Psoas muscle (tissue), 8 donors: ENCODE measurements around the gene F7. TPM values are rescaled to one million over a fixed set of nuclear protein-coding genes. Genes with fewer than 3 reads are reported as not detected.

Experiments
- ATAC-seq, 4 donors: fragments of 200-7000 bp; cut with Tn5 transposase; one replicate each; pipeline ENCODE4 v1.9.1; 2020; ENCODE audit warnings: moderate library complexity in 3 of 4, mild to moderate bottlenecking in 2 of 4
- DNase-seq, 2 donors: peaks; one replicate each; pipeline ENCODE4 v3.0.0-alpha.2; 2020
- H3K27ac ChIP-seq: fragments of 200-600 bp; one replicate; pipeline ENCODE4 v1.8.0; 2022
- H3K27me3 ChIP-seq, 3 donors: fragments of 200-600 bp in 1 of 3; one replicate each; pipeline versions ENCODE4 v1.6.1 to v1.8.0; 2013 to 2022; ENCODE audit warnings: low read length in 2 of 3, mild to moderate bottlenecking in 2 of 3, moderate library complexity in 1 of 3; ENCODE audit not compliant: insufficient read depth in 3 of 3
- H3K36me3 ChIP-seq, 2 donors: fragments of 200-600 bp in 1 of 2; one replicate each; pipeline versions ENCODE4 v1.6.1 to v1.8.0; 2013 to 2022; ENCODE audit warnings: low read depth in 1 of 2, mild to moderate bottlenecking in 1 of 2, moderate library complexity in 1 of 2; ENCODE audit not compliant: insufficient read depth in 1 of 2
- H3K4me1 ChIP-seq: fragments of 200-600 bp; one replicate; pipeline ENCODE4 v1.8.0; 2022
- H3K4me3 ChIP-seq: fragments of 200-600 bp; one replicate; pipeline ENCODE4 v1.8.0; 2022; ENCODE audit warnings: mild to moderate bottlenecking
- H3K9me3 ChIP-seq: fragments of 200-600 bp; one replicate; pipeline ENCODE4 v1.8.0; 2022
- WGBS, 3 donors: extraction: QIAGEN DNeasy Blood & Tissue Kit; methylation state at CpG; one replicate each; pipeline versions ENCODE4 v1.1.6 to v1.1.7; 2013; 5-methylcytosine and 5-hydroxymethylcytosine counted together
- intact Hi-C, 2 donors: fragments of 100-400 bp; cut with DNase I; formaldehyde crosslinking; loops; one replicate each; pipeline versions ENCODE4 v1.11.0 to v1.14.2; 2022
- polyA plus RNA-seq, 3 donors: library from polyadenylated mRNA; stranded (reverse); fragments of 200-250 nt; gene quantifications; one replicate each; pipeline ENCODE4 v1.2.3, GENCODE V29; 2013
- total RNA-seq, 4 donors: library from RNA; stranded (reverse); fragmentation: NEBNext Ultra II Directional in 2 of 4; extraction: Animal tissue kit (Norgen Biotek cat#: 25700) in 2 of 4; gene quantifications; one replicate each; pipeline versions ENCODE4 v1.2.1 to v1.2.4, GENCODE V29; 2021 to 2023
- TF ChIP-seq, protein P1 (sequence below): fragments of 200-600 bp; IDR thresholded peaks from one replicate; pipeline ENCODE4 v1.8.0; 2022; ENCODE audit warnings: antibody characterized with exemption
- donor health status: healthy with polysubstance abuse.
- donor health status: DM: no; HTN: no; CAD: no; lungs with moderate emphysema.
- donor health status: Bipolar disorder and iron deficiency.
- donor health status: healthy.
- donor health status: DM: yes; HTN: yes; CAD: no.
- donor health status: DM: no; HTN: no; CAD: no.
- donor health status: DM: no; HTN: no; CAD: no.
- donor health status: DM: yes; HTN: yes; CAD: no.

F7 gene
- total and polyA plus RNA-seq, 7 donors: 0.08 to 0.20 (median 0.10) TPM; not detected in 4

DNA sequence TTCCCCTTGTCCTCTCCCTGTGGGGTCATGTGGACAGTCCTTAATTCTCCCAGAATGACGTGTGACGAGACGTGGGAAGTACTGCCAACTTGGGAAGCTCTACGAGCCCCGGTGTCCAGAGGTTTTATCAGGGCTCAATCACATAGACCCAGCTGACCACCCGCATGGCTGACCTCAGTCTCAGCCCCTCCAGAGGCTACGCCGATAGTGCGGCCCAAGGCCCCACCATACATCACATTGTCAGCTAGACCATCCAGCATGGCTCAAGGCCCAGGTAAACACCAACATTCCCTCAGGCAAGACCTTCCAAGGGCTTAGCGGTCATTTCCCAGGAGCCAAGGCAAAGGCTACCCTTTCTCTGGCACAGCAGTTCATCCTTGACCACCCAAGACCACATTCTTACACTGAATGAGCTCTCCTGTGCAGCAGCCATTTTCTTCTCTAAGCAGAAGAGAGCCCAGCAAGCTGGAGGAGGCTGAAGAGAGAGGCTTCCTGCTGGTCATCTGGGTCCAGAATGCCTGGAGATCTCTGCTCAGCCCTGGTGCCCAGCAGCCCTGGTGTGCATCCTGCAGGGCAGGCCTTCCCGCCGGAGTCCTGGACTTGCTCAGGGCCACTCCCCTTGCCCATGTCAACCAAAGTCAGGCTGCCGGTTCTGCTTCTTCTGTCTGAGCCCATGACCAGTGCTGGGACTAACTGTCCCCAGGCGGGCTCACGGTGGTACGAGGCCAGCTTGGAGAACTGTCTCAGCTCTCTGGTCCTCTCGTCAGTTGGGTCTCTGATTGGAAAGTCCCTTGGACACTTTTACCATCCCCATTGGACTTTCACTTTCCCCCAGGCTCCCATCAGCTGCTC, 9.1 kb downstream of the F7 start:
- 69 to 83% (median 77%) methylated on average over 17 of the region's 17 CpGs for WGBS, 3 donors
- no peak for DNase-seq
- TF ChIP-seq, protein P1, sequence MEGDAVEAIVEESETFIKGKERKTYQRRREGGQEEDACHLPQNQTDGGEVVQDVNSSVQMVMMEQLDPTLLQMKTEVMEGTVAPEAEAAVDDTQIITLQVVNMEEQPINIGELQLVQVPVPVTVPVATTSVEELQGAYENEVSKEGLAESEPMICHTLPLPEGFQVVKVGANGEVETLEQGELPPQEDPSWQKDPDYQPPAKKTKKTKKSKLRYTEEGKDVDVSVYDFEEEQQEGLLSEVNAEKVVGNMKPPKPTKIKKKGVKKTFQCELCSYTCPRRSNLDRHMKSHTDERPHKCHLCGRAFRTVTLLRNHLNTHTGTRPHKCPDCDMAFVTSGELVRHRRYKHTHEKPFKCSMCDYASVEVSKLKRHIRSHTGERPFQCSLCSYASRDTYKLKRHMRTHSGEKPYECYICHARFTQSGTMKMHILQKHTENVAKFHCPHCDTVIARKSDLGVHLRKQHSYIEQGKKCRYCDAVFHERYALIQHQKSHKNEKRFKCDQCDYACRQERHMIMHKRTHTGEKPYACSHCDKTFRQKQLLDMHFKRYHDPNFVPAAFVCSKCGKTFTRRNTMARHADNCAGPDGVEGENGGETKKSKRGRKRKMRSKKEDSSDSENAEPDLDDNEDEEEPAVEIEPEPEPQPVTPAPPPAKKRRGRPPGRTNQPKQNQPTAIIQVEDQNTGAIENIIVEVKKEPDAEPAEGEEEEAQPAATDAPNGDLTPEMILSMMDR: no peak
- ATAC-seq: no peak
- Histone ChIP-seq H3K4me1 (no peaks in the 10 kb centered on the region), H3K36me3 (no peaks in the 10 kb centered on the region), H3K27me3 (peaks cover 0 to 58% (median 20%) of the 10 kb centered on the region in 3 donors), H3K9me3 (no peaks in the 10 kb centered on the region), H3K27ac (no peak overlapping the region), H3K4me3 (no peak overlapping the region)
- intact Hi-C loops: no loop called here

DNA sequence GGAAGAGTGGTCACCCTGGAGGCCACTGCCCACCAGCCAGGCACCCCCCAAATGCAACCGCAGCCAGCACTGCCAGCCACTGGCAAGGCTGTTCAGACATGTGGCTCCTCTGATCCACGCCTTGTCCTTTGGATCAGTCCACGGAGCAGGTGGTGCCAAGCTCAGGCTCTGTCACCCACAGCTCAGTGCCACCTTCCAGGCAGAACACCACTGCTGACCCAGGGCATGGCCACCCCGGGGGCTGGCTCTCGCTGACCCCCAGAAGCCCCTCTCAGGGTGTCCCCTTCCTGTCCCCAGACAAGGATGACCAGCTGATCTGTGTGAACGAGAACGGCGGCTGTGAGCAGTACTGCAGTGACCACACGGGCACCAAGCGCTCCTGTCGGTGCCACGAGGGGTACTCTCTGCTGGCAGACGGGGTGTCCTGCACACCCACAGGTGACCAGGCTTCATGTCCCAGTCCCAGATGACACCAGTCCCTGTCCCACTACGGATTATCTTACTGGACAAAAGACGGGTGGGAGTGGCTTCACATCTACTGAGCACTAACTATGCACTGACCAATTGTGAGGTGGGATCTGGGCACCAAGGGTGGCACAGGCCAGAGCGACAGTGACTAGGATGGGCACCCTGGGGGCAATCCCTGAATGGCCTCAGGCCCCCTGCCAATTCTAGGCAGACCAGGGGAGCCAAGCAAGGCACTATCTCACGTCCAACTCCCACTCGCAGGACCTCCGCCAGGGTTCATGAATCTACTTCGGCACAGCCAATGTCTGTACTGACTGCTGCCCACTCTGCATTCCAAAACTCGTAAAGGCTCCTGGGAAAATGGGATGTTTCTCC, 10.0 kb downstream of the F7 start:
- ATAC-seq: no peak
- intact Hi-C loops: no loop called here
- Histone ChIP-seq H3K27me3 (peaks cover 0 to 49% (median 12%) of the 10 kb centered on the region in 3 donors), H3K4me1 (no peaks in the 10 kb centered on the region), H3K9me3 (no peaks in the 10 kb centered on the region), H3K4me3 (no peak overlapping the region), H3K36me3 (no peaks in the 10 kb centered on the region), H3K27ac (no peak overlapping the region)
- TF ChIP-seq, protein P1: no peak
- no peak for DNase-seq
- WGBS, 3 donors: 52 to 66% (median 53%) methylated on average over 21 of the region's 21 CpGs

DNA sequence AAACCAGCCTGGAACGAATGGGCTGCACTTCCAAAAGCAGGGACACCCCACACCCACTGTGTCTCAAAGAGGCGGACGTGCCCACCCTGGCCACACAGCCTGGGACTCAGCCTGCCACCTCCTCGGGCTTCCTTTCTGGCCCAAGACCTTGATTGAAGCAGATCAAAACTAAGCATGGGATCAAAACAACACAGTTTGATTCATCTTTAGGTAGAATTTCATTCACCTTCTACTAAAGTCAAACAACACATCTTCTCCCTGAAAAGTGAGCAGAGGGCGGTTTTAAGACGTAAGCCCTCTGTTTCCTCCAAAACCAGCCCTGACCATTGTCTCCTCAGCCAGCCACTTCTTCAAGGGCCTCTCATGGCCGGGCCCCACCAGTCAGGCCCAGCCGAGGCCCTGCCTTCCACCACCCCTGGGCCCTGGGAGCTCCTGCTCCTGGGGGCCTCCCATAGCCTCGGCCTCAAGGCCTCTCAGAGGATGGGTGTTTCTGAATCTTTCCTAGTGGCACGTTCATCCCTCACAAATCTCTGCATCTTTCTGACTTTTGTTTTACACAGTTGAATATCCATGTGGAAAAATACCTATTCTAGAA, 10.7 kb downstream of the F7 start:
- 76 to 88% (median 77%) methylated on average over 10 of the region's 10 CpGs for WGBS, 3 donors
- Histone ChIP-seq H3K27ac (no peak overlapping the region), H3K4me3 (no peak overlapping the region), H3K4me1 (no peaks in the 10 kb centered on the region), H3K27me3 (peaks cover 0 to 48% (median 7%) of the 10 kb centered on the region in 3 donors), H3K9me3 (no peaks in the 10 kb centered on the region), H3K36me3 (no peaks in the 10 kb centered on the region)
- intact Hi-C loops: no loop called here
- no peak for ATAC-seq
- no peak for DNase-seq
- TF ChIP-seq, protein P1: no peak

DNA sequence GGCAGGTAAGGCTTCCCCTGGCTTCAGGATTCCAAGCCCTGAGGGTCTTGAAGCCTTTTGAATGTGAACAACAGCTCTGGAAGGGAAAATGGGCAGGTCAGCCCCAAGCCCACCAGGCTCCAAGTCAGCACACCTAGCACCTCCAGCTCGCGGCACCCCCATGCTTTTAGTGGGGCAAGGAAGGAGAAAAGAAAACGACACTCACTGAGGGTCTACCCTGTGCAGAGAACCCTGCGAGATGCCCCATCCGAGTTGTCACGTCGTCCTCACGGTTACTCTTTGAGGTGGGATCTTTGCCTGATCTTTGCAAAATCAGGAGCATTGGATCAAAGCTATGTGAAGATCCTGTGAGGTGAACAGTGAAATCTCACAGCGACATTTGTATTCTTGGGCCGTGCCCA, 11.3 kb downstream of the F7 start:
- ATAC-seq: no peak
- Histone ChIP-seq H3K27me3 (peaks cover 0 to 54% (median 5%) of the 10 kb centered on the region in 3 donors), H3K27ac (no peak overlapping the region), H3K4me1 (no peaks in the 10 kb centered on the region), H3K36me3 (no peaks in the 10 kb centered on the region), H3K4me3 (no peak overlapping the region), H3K9me3 (no peaks in the 10 kb centered on the region)
- intact Hi-C loops: no loop called here
- TF ChIP-seq, protein P1: no peak
- no peak for DNase-seq
- WGBS, 3 donors: 90 to 94% (median 90%) methylated on average over 10 of the region's 10 CpGs
